Left renal pelvis (tissue), 4 donors: ENCODE measurements around the gene ATP4B. TPM values are rescaled to one million over a fixed set of nuclear protein-coding genes. Genes with fewer than 3 reads are reported as not detected.
A peak's percentile ranks its signal among the peaks of the same experiment; 100 is the strongest.

Experiments used
- DNase-seq, 4 donors: peaks; one replicate each; pipeline ENCODE4 v3.0.0-alpha.2; 2013; ENCODE audit warnings: low read depth in 4 of 4, low spot score in 3 of 4
- polyA plus RNA-seq, 4 donors: library from polyadenylated mRNA; unstranded; fragments of 120-200 nt; gene quantifications; one replicate each; pipeline ENCODE4 v1.2.1, GENCODE V29; 2013; ENCODE audit not compliant: insufficient read length in 4 of 4

ATP4B gene
- polyA plus RNA-seq, 4 donors = 0.20 to 0.56 (median 0.43) TPM

GRCh38 chr13:113656831-113657671 is 947 bp downstream of the ATP4B start:
- DNase-seq = no peak

- no peak for DNase-seq
These were observed 1.9 kb downstream of the ATP4B start for GRCh38 chr13:113656003-113656588.

- no peak for DNase-seq
These were observed 2.5 kb downstream of the ATP4B start for GRCh38 chr13:113655346-113656002.

- no peak for DNase-seq
These were observed 3.2 kb downstream of the ATP4B start for GRCh38 chr13:113654591-113655345.

- DNase-seq = no peak
These were observed 3.8 kb downstream of the ATP4B start for GRCh38 chr13:113654175-113654560.

- DNase-seq = no peak
These were observed 4.5 kb downstream of the ATP4B start for GRCh38 chr13:113653264-113654174.

GRCh38 chr13:113652404-113653263 is 5.4 kb downstream of the ATP4B start:
- no peak for DNase-seq

GRCh38 chr13:113651511-113652403 is 6.2 kb downstream of the ATP4B start:
- DNase-seq = no peak

- DNase-seq = no peak
These were observed 7.3 kb downstream of the ATP4B start for GRCh38 chr13:113650731-113651148.

- no peak for DNase-seq
These were observed 7.7 kb downstream of the ATP4B start for GRCh38 chr13:113650275-113650674.

- no peak for DNase-seq
These were observed 8.8 kb downstream of the ATP4B start for GRCh38 chr13:113649212-113649611.

- DNase-seq = no peak
These were observed 9.8 kb downstream of the ATP4B start for GRCh38 chr13:113648216-113648610.

- DNase-seq = peak in 1 of 4 donors; percentile 42
These were observed 10.4 kb downstream of the ATP4B start for GRCh38 chr13:113647351-113648215.

GRCh38 chr13:113646921-113647340 is 11.1 kb downstream of the ATP4B start:
- no peak for DNase-seq

- DNase-seq = no peak
These were observed 11.6 kb downstream of the ATP4B start for GRCh38 chr13:113646376-113646775.

- DNase-seq = no peak
These were observed 12.7 kb downstream of the ATP4B start for GRCh38 chr13:113645329-113645728.

- DNase-seq = no peak
These were observed 13.2 kb downstream of the ATP4B start for GRCh38 chr13:113644800-113645199.
